NCI-H774 (cell line): ENCODE data around the gene PDE4B.
"Not testable (repeated sequence)": the region's sequence is repeated elsewhere in the genome, so short reads cannot be mapped to it uniquely, and the experiment has no call there.

Experiments used
- DNase-seq: peaks from one replicate; lab custom pipeline; 2025; lab: John Stamatoyannopoulos, UW

PDE4B gene

DNA sequence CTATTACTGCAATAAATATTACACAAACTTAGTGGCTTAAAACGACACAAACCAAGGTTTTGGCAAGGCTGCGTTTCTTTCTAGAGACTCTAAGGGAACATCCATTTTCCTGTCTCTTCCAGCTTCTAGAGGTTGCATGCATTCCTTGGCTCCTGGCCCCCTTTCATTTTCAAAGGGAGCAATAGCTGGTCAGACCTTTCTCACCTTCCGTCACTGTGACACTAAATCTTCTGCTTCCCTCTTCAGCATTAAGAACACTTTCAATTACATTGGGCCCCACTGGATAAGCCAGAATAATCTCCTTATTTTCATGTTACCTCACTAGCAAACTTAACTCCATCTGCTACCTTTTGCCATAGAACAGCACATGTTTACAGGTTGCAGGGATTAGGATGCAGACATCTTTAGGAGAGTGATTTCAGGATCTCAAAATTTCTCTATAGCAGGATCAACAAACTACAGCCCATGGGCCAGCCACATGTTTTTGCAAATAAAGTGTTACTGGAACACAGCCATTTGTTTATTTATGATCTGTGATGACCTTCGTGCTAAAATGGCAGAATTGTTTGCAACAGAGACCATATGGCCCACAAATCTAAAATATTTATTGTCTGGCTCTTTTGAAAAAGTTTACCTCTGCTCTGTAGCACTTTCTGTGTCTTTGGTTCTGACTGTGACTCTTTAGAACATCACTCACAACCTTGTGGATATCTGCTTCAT lies 519.7 kb downstream of the PDE4B start:
- DNase-seq = no peak

DNA sequence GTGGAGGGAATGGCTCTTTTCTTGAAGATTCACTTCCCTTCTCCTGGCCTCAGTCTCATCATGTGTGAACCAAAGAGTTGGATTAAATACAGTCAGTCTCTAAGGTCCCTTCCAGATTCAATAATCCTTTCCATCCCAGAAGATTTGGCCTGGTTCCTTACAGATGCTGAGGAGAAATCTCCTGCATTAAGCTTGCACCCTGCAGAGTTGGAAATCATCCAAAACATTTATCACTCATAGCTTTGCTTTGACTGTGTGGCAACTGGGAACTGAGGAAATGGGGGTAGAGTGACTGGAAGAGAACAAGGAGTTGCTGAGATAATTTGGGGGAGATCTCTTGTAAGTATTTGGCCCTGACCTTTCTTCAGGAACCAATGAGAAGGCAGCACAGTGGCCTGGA lies 520.7 kb downstream of the PDE4B start:
- DNase-seq = no peak

- DNase-seq = no peak
Observed at GRCh38 chr1:66315671-66316070, 523.0 kb downstream of the PDE4B start.

- DNase-seq = peak; percentile 8
Observed at GRCh38 chr1:66316464-66317247, 524.0 kb downstream of the PDE4B start.

DNA sequence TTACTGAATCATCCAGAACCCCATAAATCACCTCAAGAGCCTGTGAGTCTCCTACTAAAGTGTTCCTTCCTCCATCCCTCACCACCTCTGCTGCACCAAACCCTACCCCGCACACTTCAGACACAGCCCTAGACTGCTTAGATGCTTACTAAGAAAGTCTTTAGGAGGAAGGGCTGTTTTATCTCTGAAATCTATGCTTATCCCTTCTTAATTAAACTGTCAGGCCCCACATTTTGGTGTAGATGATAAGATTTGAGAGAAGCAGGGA lies 524.5 kb downstream of the PDE4B start:
- DNase-seq = no peak

DNA sequence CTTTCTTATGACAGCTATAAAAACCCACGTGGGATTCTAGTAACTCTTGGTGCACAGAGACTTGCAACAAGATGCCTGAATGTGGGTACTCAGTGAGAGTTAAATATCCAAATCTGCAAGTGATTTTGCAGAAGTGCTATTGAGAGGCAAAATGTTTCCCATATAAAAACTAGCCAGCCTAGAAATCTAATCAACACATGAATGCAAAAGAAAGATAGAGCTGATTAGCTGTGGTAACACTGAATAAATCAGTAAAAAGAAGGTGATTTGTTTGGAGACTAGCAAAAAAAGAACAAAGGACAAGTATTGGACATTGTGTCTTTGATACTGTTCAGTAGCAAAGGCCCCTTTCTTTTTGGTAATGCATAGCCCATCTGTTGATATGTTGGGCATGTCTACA lies 527.5 kb downstream of the PDE4B start:
- DNase-seq = no peak

GRCh38 chr1:66322462-66322861 lies 529.8 kb downstream of the PDE4B start:
- DNase-seq = not testable (repeated sequence)

DNA sequence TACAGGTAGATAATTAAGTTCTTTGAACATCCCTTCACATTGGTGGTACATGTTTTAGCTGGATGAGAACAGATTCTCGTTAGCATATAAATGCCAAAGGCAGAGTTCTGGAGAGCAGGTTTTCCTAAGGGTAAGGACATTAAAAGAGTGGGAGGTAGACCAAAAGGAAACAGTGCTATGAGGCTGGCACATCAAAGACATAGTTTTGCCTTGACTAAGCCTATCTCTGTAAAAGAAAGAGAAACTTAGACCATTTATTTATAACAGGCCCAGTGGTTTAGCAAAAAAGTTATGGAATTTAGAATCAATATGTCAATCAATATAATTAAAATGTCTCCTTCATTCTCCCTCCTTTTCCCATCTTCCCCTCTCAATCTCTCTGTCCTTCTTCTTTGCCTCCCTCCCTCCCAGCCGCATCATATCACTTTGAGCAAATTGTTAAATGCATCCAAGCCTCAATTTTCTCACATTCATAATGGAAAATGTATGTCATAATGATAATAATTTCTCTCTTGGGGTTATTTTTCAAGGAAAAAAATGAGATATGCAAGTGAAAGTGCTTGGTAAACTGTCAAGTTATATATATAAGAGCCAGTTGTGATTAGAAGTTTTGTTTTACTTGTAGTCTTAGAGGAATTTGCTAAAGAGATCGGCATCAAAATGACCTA lies 531.4 kb downstream of the PDE4B start:
- no peak for DNase-seq

DNA sequence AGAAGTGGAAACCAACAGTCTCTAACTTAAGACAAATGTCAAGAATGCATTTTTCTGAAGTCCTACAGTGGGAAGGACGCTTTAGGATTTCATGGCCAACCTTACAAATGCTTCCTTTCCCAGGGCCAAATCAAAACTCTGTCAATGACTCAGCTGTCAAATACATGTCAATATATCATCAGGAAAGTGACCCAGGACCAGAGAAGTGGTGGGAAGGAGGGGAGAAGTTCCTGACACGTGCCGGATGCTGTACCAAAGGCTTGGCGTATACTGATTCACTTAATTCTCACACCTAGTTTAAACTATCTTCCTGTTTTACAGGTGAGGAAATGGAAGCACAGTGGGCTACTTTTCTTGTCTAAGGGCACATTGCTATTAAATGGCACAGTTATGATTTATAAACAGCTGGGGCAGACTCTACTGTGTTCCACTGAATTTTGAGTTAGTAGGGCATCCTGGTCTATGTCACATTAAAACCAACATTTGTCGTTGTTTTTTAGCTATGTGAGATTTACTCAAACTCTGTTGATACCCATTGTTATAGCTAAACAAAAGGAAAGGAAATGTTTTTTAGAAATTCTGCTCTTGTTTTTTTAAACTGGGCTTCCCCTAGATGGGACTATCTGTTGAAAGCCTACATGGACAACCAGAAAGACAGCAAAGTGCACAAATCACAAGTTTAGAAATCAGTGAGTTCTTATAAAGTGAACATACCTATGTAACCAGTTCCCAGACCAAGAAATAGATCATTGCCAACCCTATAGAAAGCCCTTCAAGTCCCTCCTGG lies 533.1 kb downstream of the PDE4B start:
- no peak for DNase-seq

- DNase-seq = no peak
Observed at GRCh38 chr1:66326867-66327266, 534.2 kb downstream of the PDE4B start.

- no peak for DNase-seq
Observed at GRCh38 chr1:66327588-66327987, 534.9 kb downstream of the PDE4B start.

DNA sequence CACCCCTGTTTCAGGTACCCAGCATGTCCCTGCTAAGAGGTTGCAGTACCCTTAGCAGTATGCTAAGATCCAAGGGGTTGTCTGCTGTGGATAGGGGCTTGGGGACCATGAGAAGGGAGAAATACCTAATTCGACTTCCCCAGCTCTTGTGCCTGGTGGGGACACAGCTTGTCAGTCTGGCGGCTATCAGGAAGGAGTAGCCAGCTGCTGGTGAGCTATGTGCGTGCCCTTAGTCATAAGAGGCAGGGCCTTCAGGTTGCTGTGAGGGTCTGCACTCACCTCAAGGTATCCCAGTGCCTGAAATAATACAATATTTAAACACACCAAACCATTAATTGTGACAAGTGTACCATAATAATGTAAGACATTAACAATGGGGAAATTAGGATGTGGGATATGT lies 536.2 kb downstream of the PDE4B start:
- DNase-seq = no peak

GRCh38 chr1:66330722-66331141 lies 538.0 kb downstream of the PDE4B start:
- no peak for DNase-seq

- DNase-seq = no peak
Observed at GRCh38 chr1:66331658-66332547, 539.2 kb downstream of the PDE4B start.

DNA sequence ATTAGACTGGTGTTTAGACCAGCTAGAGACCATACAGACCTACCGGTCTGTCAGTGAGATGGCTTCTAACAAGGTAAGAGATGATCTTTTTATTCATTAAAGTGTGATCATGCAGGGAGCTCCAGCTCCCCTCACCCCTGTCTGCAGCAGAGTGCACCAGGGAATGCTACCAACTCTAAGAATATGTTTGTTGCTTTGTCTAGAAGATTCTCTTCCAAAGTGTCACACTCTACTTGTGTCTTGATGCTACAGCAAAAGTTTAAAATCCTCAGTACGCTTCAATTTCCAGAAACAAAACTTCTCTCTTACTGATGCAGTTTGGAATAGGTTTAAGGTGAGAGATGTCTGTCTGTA lies 539.8 kb downstream of the PDE4B start:
- DNase-seq = no peak

GRCh38 chr1:66333466-66334199 lies 540.9 kb downstream of the PDE4B start:
- DNase-seq = no peak

DNA sequence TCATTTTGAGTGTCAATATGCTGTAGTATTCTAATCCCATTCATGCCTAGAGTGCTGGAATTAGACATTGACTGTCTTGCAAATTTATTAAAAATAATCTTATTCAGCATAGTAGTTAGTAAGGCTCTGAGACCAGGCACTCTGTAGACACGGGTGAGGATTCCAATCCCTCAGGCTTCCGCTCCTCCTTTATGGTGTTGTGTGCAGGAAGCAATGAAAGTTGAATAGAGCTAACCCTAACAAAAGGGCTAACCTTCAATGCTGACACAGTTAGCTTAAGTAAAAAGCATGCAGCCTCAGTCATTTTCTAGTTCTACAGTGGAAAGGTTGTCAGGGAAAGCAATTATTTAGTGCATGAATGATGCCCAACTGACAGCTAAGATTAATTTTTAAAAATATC lies 541.6 kb downstream of the PDE4B start:
- no peak for DNase-seq

DNA sequence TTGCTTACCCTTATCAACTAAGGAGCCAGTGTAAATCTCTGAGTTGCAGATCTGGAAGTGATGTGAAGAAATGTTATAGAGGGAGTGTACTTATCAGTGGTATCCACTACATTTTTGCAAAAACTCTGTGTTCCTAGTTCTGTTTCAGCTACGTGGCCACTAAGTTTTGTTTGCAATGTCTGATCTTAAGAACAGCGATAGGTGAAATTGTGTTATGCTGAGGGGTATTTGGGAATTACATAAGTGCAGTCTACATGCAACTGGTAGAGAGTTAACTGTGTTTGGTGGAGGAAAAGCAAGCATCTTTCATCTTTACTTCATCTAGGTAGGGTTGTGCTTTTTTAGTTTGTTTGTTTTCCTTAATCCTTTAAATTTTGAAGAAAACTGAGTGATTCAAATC lies 542.4 kb downstream of the PDE4B start:
- DNase-seq = no peak

DNA sequence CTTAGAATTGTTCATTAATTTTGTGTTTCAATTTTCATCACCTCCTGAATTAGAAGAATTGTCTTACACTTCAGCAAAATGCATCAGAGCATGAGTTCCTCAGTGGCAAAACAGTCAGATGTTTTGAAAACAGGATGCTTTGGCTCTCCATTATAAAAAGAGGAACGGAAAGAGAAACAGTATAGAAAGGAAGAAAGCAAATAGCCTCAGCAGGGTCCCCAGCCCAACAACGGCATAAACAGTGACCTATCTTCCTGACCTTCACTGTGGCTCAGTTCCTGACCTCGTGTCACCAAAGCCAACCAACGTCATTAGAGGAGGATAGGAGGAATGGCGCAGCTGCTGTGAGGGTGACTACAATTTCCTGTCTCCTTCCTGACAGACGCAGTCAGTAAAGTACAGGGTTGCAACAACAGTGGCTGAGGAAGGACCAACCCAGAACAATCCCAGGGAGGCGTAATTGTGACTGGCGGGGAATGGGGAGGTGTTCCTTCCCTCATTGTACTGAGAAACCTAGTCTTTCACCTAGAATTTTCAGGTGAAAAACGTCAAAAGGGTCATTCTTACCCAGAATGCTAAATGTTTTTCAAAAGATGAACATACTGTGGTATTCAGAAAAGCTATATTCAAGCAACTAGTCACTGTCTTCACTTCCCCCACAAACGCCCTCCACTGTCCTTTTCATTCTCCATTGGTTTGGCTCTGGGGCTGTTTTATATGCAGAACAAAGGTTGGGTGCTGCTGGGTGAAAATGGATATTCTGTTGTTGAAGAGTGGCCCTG lies 543.4 kb downstream of the PDE4B start:
- no peak for DNase-seq

DNA sequence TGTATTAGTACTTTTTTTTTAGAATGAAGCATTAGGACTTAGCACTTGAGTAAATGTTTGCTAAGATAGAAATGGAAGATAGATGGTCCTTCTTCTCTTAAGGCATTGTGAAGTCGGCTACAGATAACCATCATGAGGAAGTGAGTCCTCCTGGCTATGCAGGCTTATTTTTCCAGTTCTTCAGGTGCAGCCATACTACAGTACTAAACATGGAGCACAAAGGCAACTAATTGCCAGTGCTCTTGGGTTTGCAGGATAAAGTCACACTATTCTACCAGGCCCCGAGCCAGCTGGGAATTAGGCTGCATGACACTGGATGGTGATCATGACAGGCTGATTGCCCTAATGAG lies 543.9 kb downstream of the PDE4B start:
- no peak for DNase-seq
